Left ventricle myocardium inferior (tissue), 1 donor: ENCODE measurements around the gene HSP90AB1. TPM values are rescaled to one million over a fixed set of nuclear protein-coding genes. Genes with fewer than 3 reads are reported as not detected.

Source experiments
- DNase-seq: peaks from one replicate; pipeline ENCODE4 v3.0.0-alpha.2; 2020
- H3K27ac ChIP-seq: fragments of 200-600 bp; replicated peaks from 2 replicates; pipeline ENCODE4 v1.8.0; 2021
- H3K27me3 ChIP-seq: fragments of 200-600 bp; 2 replicates; pipeline ENCODE4 v1.8.0; 2021; ENCODE audit warnings: low read depth
- H3K36me3 ChIP-seq: fragments of 200-600 bp; 2 replicates; pipeline ENCODE4 v1.8.0; 2021
- H3K4me1 ChIP-seq: fragments of 200-600 bp; 2 replicates; pipeline ENCODE4 v1.8.0; 2021
- H3K4me3 ChIP-seq: fragments of 200-600 bp; 2 replicates; pipeline ENCODE4 v1.8.0; 2021; ENCODE audit warnings: mild to moderate bottlenecking, moderate library complexity
- H3K9me3 ChIP-seq: fragments of 200-600 bp; replicated peaks from 2 replicates; pipeline ENCODE4 v1.8.0; 2021
- CTCF ChIP-seq: fragments of 200-600 bp; IDR thresholded peaks from 2 replicates; pipeline ENCODE4 v1.8.0; 2021; ENCODE audit warnings: antibody characterized with exemption, mild to moderate bottlenecking, borderline replicate concordance
- intact Hi-C: fragments of 100-400 bp; cut with micrococcal nuclease; formaldehyde crosslinking; loops from one replicate; pipeline ENCODE4 v1.11.0; 2022
- long read RNA-seq: library from polyadenylated mRNA; unstranded; transcript quantifications from one replicate; pipeline ENCODE4 v2.0.0, GENCODE V29; 2021
- total RNA-seq: library from RNA; stranded (reverse); fragmentation: NEBNext Ultra II Directional; extraction: Animal tissue kit (Norgen Biotek cat#: 25700); gene quantifications from one replicate; pipeline ENCODE4 v1.2.1, GENCODE V29; 2021
- donor health status: DM: no; HTN: yes; CAD: no; lungs with severe emphysema.

HSP90AB1 gene
- 786 TPM for total RNA-seq
- long read RNA-seq, transcript HSP90AB1-201 (12 exons, 2,582 nt), result minor isoform, 26 of 3,158 reads
- long read RNA-seq, transcript HSP90AB1-203 (12 exons, 2,572 nt), result major isoform, 2,996 of 3,158 reads
- long read RNA-seq, transcript HSP90AB1-202 (12 exons, 2,674 nt), result minor isoform, 10 of 3,158 reads
- long read RNA-seq, partial matches to known transcripts, result 88 of 3,158 reads
- long read RNA-seq, other reads (novel, unspliced or antisense), result 34 of 3,158 reads

DNA sequence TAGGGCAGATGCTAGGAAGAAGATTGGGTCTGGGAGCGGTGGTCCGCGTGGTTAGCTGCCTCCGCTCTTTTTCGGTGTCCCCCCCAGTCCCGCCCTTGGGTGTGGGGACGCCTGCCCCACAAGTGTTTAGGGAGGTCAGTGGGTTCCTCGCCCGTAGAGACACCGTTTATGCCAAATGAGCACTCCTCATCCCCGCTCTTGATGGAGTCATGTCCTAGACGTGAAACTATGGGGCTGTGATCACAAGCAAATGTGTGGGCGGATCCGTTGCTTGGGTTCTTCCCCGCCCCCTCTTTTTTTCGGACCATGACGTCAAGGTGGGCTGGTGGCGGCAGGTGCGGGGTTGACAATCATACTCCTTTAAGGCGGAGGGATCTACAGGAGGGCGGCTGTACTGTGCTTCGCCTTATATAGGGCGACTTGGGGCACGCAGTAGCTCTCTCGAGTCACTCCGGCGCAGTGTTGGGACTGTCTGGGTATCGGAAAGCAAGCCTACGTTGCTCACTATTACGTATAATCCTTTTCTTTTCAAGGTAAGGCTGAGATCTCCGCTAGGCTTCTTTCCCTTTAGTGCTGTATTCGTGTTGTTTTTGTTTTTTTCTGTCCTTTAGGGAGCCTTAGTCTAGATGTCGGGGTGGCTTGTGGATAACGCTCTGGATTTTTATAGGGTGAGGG is at the start of gene HSP90AB1:
Gene HSP90AB1, plus strand, starts transcription at position 439 of the 675 bp plus-strand sequence. CDS start 1,529 bp downstream, outside the sequence.
- Histone ChIP-seq H3K27me3 (no peaks in the 10 kb centered on the region), H3K4me3 (peak within 1 kb of the TSS; percentile 96), H3K36me3 (peaks cover 39% of the 10 kb centered on the region), H3K9me3 (no peaks in the 10 kb centered on the region), H3K4me1 (peaks cover 63% of the 10 kb centered on the region), H3K27ac (peak within 1 kb of the TSS; percentile 99)
- no peak for TF ChIP-seq CTCF
- peak; percentile 94 for DNase-seq
- intact Hi-C loops, result no loop called here

DNA sequence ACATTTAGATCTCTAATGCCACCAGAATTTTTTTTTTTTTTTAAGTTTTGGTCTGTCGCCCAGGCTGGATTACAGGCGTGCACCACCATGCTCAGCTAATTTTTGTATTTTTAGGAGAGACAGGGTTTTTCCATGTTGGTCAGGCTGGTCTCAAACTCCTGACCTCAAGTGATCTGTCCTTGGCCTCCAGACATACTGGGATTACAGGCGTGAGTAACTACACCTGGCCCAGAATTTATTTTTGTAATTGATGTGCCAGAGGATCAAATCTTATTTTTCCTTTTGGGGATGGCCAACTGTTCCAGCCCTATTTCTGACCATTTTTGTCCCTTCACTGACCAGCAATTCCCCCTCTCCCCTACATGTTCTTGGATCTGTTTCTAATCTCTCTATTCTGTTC is 48.2 kb upstream of the HSP90AB1 start:
- H3K27me3 ChIP-seq, result no peaks in the 10 kb centered on the region
- no peak for TF ChIP-seq CTCF
- DNase-seq, result no peak
- peaks cover 31% of the 10 kb centered on the region for H3K4me1 ChIP-seq
- H3K36me3 ChIP-seq, result no peaks in the 10 kb centered on the region
- no peak overlapping the region for H3K27ac ChIP-seq
- H3K9me3 ChIP-seq, result no peaks in the 10 kb centered on the region
- intact Hi-C loops, result no loop called here
- H3K4me3 ChIP-seq, result no peak overlapping the region

DNA sequence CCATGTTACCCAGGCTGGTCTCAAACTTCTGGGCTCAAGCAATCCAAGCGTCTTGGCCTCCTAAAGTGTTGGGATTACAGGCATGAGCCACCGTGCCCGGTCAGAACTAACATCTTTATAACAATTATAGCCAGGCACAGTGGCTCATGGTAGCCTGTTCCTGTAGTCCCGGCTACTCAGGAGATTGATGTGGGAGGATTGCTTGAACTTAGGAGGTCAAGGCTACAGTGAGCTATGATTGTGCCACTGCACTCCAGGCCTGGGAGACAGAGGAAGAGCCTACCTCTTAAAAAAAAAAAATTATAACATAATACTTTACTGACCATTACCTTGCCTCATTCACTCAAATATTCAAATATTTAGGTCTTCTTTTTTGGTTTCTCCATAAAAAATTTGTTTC is 47.0 kb upstream of the HSP90AB1 start:
- no peak for DNase-seq
- H3K27me3 ChIP-seq, result no peaks in the 10 kb centered on the region

GRCh38 chr6:44201200-44201599 is 45.7 kb upstream of the HSP90AB1 start:
- Histone ChIP-seq H3K9me3 (no peaks in the 10 kb centered on the region), H3K4me3 (no peak overlapping the region), H3K4me1 (peaks cover 33% of the 10 kb centered on the region), H3K36me3 (no peaks in the 10 kb centered on the region), H3K27me3 (no peaks in the 10 kb centered on the region), H3K27ac (peak overlapping the region; percentile 77)
- no peak for DNase-seq
- TF ChIP-seq CTCF, result no peak
- intact Hi-C loops, result no loop called here

More for the DNA sequence above, 47.0 kb upstream of the HSP90AB1 start:
- TF ChIP-seq CTCF, result no peak
- Histone ChIP-seq H3K4me1 (peaks cover 33% of the 10 kb centered on the region), H3K9me3 (no peaks in the 10 kb centered on the region), H3K27ac (no peak overlapping the region), H3K36me3 (no peaks in the 10 kb centered on the region), H3K4me3 (no peak overlapping the region)
- intact Hi-C loops, result no loop called here

GRCh38 chr6:44201638-44202303 is 45.1 kb upstream of the HSP90AB1 start:
- no peaks in the 10 kb centered on the region for H3K9me3 ChIP-seq
- H3K4me3 ChIP-seq, result no peak overlapping the region
- no peaks in the 10 kb centered on the region for H3K27me3 ChIP-seq
- H3K36me3 ChIP-seq, result no peaks in the 10 kb centered on the region
- intact Hi-C loops, result no loop called here
- peak overlapping the region; percentile 77 for H3K27ac ChIP-seq
- H3K4me1 ChIP-seq, result peaks cover 33% of the 10 kb centered on the region
- no peak for TF ChIP-seq CTCF
- no peak for DNase-seq
